ENCODE data around the gene NR4A1. TPM values are rescaled to one million over a fixed set of nuclear protein-coding genes. Genes with fewer than 3 reads are reported as not detected.

NR4A1 gene
- total RNA-seq, 6 experiments from 2014 or later: 5.0 to 8.8 (median 7.7) TPM

DNA sequence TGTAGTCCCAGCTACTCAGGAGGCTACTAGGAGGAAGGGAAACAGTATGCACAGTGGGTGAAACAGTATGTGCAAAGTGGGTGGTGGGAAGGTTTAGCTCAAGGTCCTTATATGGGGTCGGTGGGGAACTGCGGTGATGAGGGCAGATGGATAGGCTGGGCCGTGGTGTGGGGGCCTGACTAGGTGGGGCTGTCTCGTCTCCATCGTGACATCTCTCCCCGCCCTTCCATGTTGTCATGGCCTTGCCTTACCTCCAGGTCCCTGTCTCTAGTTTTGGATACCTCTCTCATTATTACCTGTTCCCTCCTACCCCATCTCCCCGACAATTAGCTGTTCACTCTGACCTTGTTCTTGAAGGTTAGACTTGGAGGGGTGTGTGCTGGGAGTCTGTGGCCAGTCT, 4.4 kb upstream of the NR4A1 start:
- H3K4me3 ChIP-seq: no peak overlapping the region
- 67% methylated on average over 2 of the region's 7 CpGs for WGBS (ENCODE audit: insufficient coverage, low coverage, low lambda C conversion rate, missing lambda C conversion rate)
- H3K27me3 ChIP-seq: no peaks in the 10 kb centered on the region
- no peak overlapping the region for H3K27ac ChIP-seq
- ATAC-seq: no peak
- no peaks in the 10 kb centered on the region for H3K9me3 ChIP-seq
- DNase-seq: no peak
- TF ChIP-seq POLR2A (IDR thresholded peaks at IDR 0.05) (no peak), CTCF (IDR thresholded peaks at IDR 0.05) (no peak)
- peaks cover 0 to 14% (median 7%) of the 10 kb centered on the region in 4 donors for H3K4me1 ChIP-seq
- no peaks in the 10 kb centered on the region for H3K36me3 ChIP-seq
- intact Hi-C loops (cut with DNase I): no loop called here

DNA sequence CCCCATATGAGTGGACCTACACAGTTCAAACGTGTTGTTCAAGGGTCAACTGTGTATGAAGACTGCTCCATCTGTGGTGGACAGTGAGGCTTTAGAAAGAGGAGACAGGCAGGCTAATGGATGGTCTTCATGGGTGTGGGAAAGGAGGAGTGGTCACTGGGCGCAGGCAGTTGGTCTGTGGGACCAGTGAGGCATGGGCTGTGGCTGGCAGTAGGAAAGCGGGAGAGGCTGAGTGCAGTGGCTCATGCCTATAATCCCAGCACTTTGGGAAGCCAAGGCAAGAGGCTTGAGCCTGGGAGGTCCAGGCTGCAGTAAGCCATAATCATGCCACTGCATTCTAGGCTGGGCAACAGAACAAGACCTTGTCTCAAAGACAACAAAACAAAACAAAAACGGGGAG, 2.0 kb upstream of the NR4A1 start:
- 73% methylated on average over 4 of the region's 4 CpGs for WGBS (ENCODE audit: insufficient coverage, low coverage, low lambda C conversion rate, missing lambda C conversion rate)
- DNase-seq (no peak), ATAC-seq (no peak)
- intact Hi-C loops (cut with DNase I): no loop called here
- Histone ChIP-seq H3K4me3 (no peak overlapping the region), H3K27ac (no peak overlapping the region), H3K4me1 (peaks cover 0 to 14% (median 7%) of the 10 kb centered on the region in 4 donors), H3K27me3 (no peaks in the 10 kb centered on the region), H3K9me3 (no peaks in the 10 kb centered on the region), H3K36me3 (no peaks in the 10 kb centered on the region)
- no peak for TF ChIP-seq CTCF (IDR thresholded peaks at IDR 0.05)
- TF ChIP-seq POLR2A (IDR thresholded peaks at IDR 0.05): no peak

DNA sequence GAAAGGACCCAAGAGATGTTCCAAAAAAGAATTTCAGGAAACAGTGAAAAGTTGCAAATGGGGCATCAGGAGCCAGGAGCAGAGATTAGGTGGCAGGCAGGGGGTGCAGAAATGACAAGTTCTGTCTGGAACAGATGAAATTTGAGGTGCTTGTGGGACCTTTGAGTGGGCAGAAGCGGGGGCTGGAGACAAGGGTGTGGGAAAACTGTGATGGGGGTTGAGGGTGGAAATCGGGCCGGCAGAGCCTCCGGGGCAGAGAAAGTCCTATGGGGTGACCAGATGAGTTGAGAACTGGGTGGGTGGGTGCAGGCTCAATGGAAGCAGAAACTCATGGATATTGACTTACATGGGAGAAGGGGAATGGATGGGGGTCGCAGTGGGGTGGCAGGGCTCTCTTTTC, 1.6 kb upstream of the NR4A1 start:
- Histone ChIP-seq H3K27me3 (no peaks in the 10 kb centered on the region), H3K4me1 (peaks cover 0 to 14% (median 7%) of the 10 kb centered on the region in 4 donors), H3K4me3 (no peak overlapping the region), H3K27ac (no peak overlapping the region), H3K36me3 (no peaks in the 10 kb centered on the region), H3K9me3 (no peaks in the 10 kb centered on the region)
- no peak for ATAC-seq
- no peak for DNase-seq
- TF ChIP-seq POLR2A (IDR thresholded peaks at IDR 0.05) (no peak), CTCF (IDR thresholded peaks at IDR 0.05) (no peak)
- intact Hi-C loops (cut with DNase I): no loop called here
- 64% methylated on average over 5 of the region's 5 CpGs for WGBS (ENCODE audit: insufficient coverage, low coverage, low lambda C conversion rate, missing lambda C conversion rate)

- no peaks in the 10 kb centered on the region for H3K27me3 ChIP-seq
- peak overlapping the region; percentile 86 to 91 (median 89) for H3K27ac ChIP-seq
- H3K4me3 ChIP-seq: peak overlapping the region; percentile 52
- WGBS (ENCODE audit: insufficient coverage, low coverage, low lambda C conversion rate, missing lambda C conversion rate): 22% methylated on average over 9 of the region's 16 CpGs
- no peaks in the 10 kb centered on the region for H3K36me3 ChIP-seq
- intact Hi-C loops (cut with DNase I): no loop called here
- DNase-seq (no peak), ATAC-seq (peak in 3 of 4 donors; percentile 3 to 31 (median 14))
- TF ChIP-seq POLR2A (IDR thresholded peaks at IDR 0.05) (no peak), CTCF (IDR thresholded peaks at IDR 0.05) (no peak)
- H3K4me1 ChIP-seq: peaks cover 0 to 14% (median 7%) of the 10 kb centered on the region in 4 donors
- H3K9me3 ChIP-seq: no peaks in the 10 kb centered on the region
These were observed 1.0 kb upstream of the NR4A1 start for GRCh38 chr12:52050116-52050757.
